ENCODE data around the gene COIL.
"Not testable (repeated sequence)": the region's sequence is repeated elsewhere in the genome, so short reads cannot be mapped to it uniquely, and the experiment has no call there.

The COIL gene

GRCh38 chr17:56960596-56961538, at the start of gene COIL:
Gene COIL, minus strand, starts transcription at chr17:56961050. Its CDS starts 31 bp downstream, at chr17:56961019.
- peak; percentile 61 for DNase-seq

GRCh38 chr17:57010487-57010886, 49.6 kb upstream of the COIL start:
- no peak for DNase-seq

GRCh38 chr17:57009737-57010445, 49.0 kb upstream of the COIL start:
- peak; percentile 52 for DNase-seq

DNA sequence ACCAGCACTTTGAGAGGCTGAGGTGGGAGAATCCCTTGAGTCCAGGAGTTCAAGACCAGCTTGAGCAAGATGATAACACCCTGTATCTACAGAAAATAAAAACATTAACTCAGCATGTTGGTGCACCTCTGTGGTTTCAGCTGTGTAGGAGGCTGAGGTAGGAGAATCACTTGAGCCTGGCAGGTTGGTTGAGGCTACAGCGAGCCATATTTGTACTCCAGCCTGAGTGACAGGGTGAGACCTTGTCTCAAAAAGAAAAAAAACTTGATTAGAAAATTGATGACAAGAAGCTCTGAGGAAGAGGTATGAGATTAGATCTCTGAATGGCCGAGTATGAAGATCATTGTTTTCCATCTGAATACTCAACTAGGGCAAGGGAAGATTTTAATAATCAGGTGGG, 48.1 kb upstream of the COIL start:
- no peak for DNase-seq

GRCh38 chr17:57006040-57006439, 45.2 kb upstream of the COIL start:
- no peak for DNase-seq

GRCh38 chr17:57004944-57005579, 44.2 kb upstream of the COIL start:
- no peak for DNase-seq

GRCh38 chr17:57002904-57003303, 42.1 kb upstream of the COIL start:
- DNase-seq = no peak

DNA sequence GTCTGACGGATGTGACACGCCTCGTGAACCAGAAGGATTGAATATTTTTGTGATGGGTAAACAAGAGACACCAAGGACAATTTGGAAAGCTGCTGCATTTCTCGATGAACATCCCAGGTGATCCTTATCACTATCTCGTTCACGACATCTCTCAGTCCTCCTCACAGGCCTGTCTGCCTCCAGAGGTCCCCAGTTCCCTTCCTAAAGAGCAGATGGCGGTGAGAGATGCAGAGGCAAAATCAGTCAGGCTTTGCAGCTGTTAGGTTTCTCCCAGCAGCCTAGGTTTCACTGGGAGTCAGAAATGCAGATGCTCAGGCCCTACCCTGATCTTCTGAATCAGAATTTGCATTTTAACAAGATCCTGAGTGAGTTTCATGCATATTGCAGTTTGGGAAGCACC, 40.7 kb upstream of the COIL start:
- no peak for DNase-seq

DNA sequence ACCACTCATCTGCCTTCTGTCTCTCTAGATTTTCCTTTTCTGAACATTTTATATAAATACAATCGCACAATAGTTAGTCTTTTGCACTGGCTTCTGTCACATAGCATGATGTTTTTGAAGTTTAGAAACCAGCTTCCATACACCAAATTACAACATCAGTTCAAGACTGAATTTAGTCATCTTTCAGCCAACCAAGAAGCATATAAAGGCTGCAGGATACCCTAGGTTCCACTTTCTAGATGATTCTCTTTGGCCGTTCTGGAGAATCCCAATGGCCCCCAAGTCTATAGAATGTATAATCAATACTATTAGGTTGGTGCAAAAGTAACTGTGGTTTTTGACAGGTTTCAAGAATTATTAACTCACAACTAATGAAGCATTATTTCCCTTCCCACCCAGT, 36.5 kb upstream of the COIL start:
- no peak for DNase-seq

GRCh38 chr17:56995766-56996165, 34.9 kb upstream of the COIL start:
- DNase-seq = no peak

- peak; percentile 79 for DNase-seq
Measured at GRCh38 chr17:56994009-56994792, 33.4 kb upstream of the COIL start.

GRCh38 chr17:56992364-56992763, 31.5 kb upstream of the COIL start:
- DNase-seq = no peak

- DNase-seq = no peak
Measured at GRCh38 chr17:56988901-56989572, 28.2 kb upstream of the COIL start.

GRCh38 chr17:56987283-56987834, 26.5 kb upstream of the COIL start:
- no peak for DNase-seq

DNA sequence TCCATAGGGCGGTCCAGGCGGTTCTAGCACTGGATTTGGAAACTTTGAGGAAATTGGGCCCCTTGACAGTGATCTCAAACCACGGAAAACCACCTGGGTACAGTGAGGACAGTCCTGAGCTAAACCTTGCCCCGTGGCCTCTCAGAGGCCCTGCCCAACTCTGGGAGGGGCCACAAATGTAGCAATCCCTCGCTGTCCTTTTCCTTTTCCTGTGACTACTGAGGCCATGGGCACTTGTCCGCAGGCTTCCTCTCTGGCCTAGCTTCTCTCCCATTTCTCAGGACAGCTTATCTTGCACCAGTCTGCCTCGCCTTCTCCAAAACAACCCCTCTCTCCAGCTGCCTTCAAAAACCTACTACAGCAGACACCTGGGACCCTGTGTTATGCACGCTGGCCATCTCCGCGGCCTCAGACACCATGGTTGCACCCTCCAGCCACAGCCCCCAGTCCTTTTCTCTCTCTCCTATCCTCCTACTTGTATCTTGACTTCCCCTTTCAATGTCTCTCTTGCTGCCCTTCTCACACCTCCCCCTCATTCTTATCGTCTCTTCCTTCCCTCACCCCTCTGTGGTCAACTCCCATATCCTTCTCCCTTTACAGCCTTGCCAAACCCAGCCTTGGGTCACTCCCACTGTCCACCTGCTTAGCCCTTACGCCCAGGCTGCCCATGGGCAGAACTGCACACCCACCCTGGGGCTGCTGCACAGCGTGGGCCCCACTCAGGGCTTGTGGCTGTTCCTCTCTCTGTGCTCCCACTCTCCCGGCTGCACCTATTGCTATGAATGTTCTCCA, 24.7 kb upstream of the COIL start:
- DNase-seq = no peak

- no peak for DNase-seq
Measured at GRCh38 chr17:56983366-56983765, 22.5 kb upstream of the COIL start.

DNA sequence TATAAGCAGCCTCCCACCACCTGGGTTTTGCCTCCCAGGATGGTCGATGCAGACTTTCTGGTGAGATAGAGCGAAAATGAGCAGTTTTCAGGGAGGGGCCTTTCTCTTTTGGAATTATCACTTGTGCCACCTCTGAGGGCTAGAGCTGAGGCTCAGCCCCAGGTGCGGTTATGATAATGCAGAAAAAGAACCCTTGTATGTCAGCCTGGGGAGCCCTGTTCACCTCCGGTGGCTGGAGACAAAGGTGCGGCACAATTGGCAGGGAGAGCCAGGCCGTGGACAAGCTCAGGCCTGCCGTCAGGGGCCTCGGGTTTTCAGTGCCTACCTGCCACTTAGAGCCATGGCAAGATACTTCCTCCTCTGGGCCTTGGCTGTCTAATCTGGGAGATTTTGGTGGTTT, 21.5 kb upstream of the COIL start:
- DNase-seq = peak; percentile 65

GRCh38 chr17:56980526-56980925, 19.7 kb upstream of the COIL start:
- not testable (repeated sequence) for DNase-seq

GRCh38 chr17:56979091-56979480, 18.2 kb upstream of the COIL start:
- DNase-seq = no peak

- DNase-seq = no peak
Measured at GRCh38 chr17:56978441-56979090, 17.7 kb upstream of the COIL start.

All from DMS79 (cell line).